Ovary (tissue), 9 donors: ENCODE results near the gene SPATA31E1. TPM values are rescaled to one million over a fixed set of nuclear protein-coding genes. Genes with fewer than 3 reads are reported as not detected.

Experiments used
- DNase-seq, 5 donors: peaks; one replicate each; pipeline ENCODE4 v3.0.0-alpha.2; 2019 to 2020
- H3K27ac ChIP-seq, 2 donors: fragments of 200-600 bp; one replicate each; pipeline versions ENCODE4 v1.5.1 to v1.8.0; 2019 to 2022
- H3K27me3 ChIP-seq: fragments of 200-600 bp; one replicate; pipeline ENCODE4 v1.8.0; 2022
- H3K36me3 ChIP-seq: fragments of 200-600 bp; sonication (generic); one replicate; pipeline ENCODE4 v1.5.1; 2019
- H3K4me1 ChIP-seq: one replicate; pipeline ENCODE4 v1.8.1; 2013; ENCODE audit warnings: mild to moderate bottlenecking, moderate library complexity; ENCODE audit not compliant: insufficient read depth
- H3K4me3 ChIP-seq: fragments of 200-600 bp; sonication (generic); one replicate; pipeline ENCODE4 v1.5.1; 2017
- H3K9me3 ChIP-seq, 2 donors: fragments of 200-600 bp in 1 of 2; sonication (generic) in 1 of 2; one replicate each; pipeline versions ENCODE4 v1.5.1 to v1.8.1; 2013 to 2019; ENCODE audit warnings: mild to moderate bottlenecking in 1 of 2, moderate library complexity in 1 of 2
- EP300 ChIP-seq: sonication (generic); formaldehyde crosslinking; IDR thresholded peaks from one replicate; pipeline ENCODE4 v1.6.1; 2017; ENCODE audit warnings: antibody characterized with exemption
- POLR2A ChIP-seq: fragments of 450-650 bp; IDR thresholded peaks from one replicate; pipeline ENCODE4 v1.6.1; 2017; ENCODE audit warnings: antibody characterized with exemption, mild to moderate bottlenecking, moderate library complexity
- WGBS, 3 donors: extraction: QIAGEN DNeasy Blood & Tissue Kit in 1 of 3; methylation state at CpG; one replicate each; pipeline versions ENCODE4 v1.1.5 to v1.1.7; 2013 to 2017; 5-methylcytosine and 5-hydroxymethylcytosine counted together
- intact Hi-C, 4 donors: fragments of 100-400 bp; cut with DNase I; formaldehyde crosslinking; loops; one replicate each; pipeline versions ENCODE4 v1.11.0 to v1.15.1; 2022 to 2023
- polyA plus RNA-seq, 2 donors: library from polyadenylated mRNA; stranded (reverse); fragments of 200-250 nt in 1 of 2; fragments of 350-450 nt in 1 of 2; fragmentation: Illumina TruSeq in 1 of 2; extraction: RNeasy Lipid Tissue Mini Kit (QIAGEN cat#74804) in 1 of 2; gene quantifications; one replicate each; pipeline ENCODE4 v1.2.3, GENCODE V29; 2013 to 2014
- total RNA-seq, 7 donors: library from RNA; depleted of rRNA in 2 of 7; stranded (reverse); fragments of >200 nt in 2 of 7; fragmentation: NEBNext Ultra II Directional in 3 of 7; extraction: Animal tissue kit (Norgen Biotek cat#: 25700) in 3 of 7; gene quantifications; one replicate each; pipeline versions ENCODE4 v1.1.0 to v1.2.4, GENCODE V29; 2016 to 2023
- TF ChIP-seq, protein P1 (sequence below), 3 donors: fragments of 450-650 bp in 2 of 3; fragments of 200-600 bp in 1 of 3; IDR thresholded peaks; one replicate each; pipeline versions ENCODE4 v1.5.1 to v1.8.0; 2016 to 2022; ENCODE audit warnings: antibody characterized with exemption in 3 of 3, mild to moderate bottlenecking in 1 of 3
- donor health status: DM: no; HTN: no; CAD: no; lungs with moderate emphysema.
- donor health status: DM: no; HTN: no; CAD: no.
- donor health status: Bipolar disorder and iron deficiency.
- donor health status: DM: yes; HTN: yes; CAD: no.
- donor health status: DM: no; HTN: no; CAD: no.
- donor health status: DM: yes; HTN: yes; CAD: no.

SPATA31E1 gene
- total and polyA plus RNA-seq, 9 donors: not detected

GRCh38 chr9:87886933-87887505 lies 4.3 kb downstream of the SPATA31E1 start:
- Histone ChIP-seq H3K36me3 (no peaks in the 10 kb centered on the region), H3K27me3 (no peaks in the 10 kb centered on the region), H3K27ac (no peak overlapping the region), H3K9me3 (no peaks in the 10 kb centered on the region), H3K4me3 (no peak overlapping the region), H3K4me1 (no peaks in the 10 kb centered on the region)
- intact Hi-C loops: no loop called here
- DNase-seq: peak in 1 of 5 donors; percentile 5
- TF ChIP-seq POLR2A (no peak), EP300 (no peak)
- TF ChIP-seq, protein P1, sequence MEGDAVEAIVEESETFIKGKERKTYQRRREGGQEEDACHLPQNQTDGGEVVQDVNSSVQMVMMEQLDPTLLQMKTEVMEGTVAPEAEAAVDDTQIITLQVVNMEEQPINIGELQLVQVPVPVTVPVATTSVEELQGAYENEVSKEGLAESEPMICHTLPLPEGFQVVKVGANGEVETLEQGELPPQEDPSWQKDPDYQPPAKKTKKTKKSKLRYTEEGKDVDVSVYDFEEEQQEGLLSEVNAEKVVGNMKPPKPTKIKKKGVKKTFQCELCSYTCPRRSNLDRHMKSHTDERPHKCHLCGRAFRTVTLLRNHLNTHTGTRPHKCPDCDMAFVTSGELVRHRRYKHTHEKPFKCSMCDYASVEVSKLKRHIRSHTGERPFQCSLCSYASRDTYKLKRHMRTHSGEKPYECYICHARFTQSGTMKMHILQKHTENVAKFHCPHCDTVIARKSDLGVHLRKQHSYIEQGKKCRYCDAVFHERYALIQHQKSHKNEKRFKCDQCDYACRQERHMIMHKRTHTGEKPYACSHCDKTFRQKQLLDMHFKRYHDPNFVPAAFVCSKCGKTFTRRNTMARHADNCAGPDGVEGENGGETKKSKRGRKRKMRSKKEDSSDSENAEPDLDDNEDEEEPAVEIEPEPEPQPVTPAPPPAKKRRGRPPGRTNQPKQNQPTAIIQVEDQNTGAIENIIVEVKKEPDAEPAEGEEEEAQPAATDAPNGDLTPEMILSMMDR (IDR thresholded peaks at IDR 0.05): no peak
- 90 to 93% (median 90%) methylated on average over 13 of the region's 13 CpGs for WGBS, 3 donors

GRCh38 chr9:87887661-87888480 lies 5.2 kb downstream of the SPATA31E1 start:
- WGBS, 3 donors: 93 to 96% (median 94%) methylated on average over 13 of the region's 13 CpGs
- no peaks in the 10 kb centered on the region for H3K9me3 ChIP-seq
- H3K36me3 ChIP-seq: no peaks in the 10 kb centered on the region
- intact Hi-C loops: no loop called here
- H3K4me1 ChIP-seq: no peaks in the 10 kb centered on the region
- H3K27ac ChIP-seq: no peak overlapping the region
- no peaks in the 10 kb centered on the region for H3K27me3 ChIP-seq
- no peak for TF ChIP-seq EP300
- TF ChIP-seq, protein P1 (IDR thresholded peaks at IDR 0.05): no peak
- TF ChIP-seq POLR2A: no peak
- H3K4me3 ChIP-seq: no peak overlapping the region
- DNase-seq: peak in 1 of 5 donors; percentile 2

- intact Hi-C loops: no loop called here
- no peaks in the 10 kb centered on the region for H3K9me3 ChIP-seq
- DNase-seq: peak in 1 of 5 donors; percentile 4
- WGBS, 3 donors: 86 to 87% (median 87%) methylated on average over 6 of the region's 6 CpGs
- no peak overlapping the region for H3K4me3 ChIP-seq
- H3K27ac ChIP-seq: no peak overlapping the region
- H3K27me3 ChIP-seq: no peaks in the 10 kb centered on the region
- TF ChIP-seq POLR2A: no peak
- TF ChIP-seq, protein P1 (IDR thresholded peaks at IDR 0.05): no peak
- TF ChIP-seq EP300: no peak
- H3K36me3 ChIP-seq: no peaks in the 10 kb centered on the region
- H3K4me1 ChIP-seq: no peaks in the 10 kb centered on the region
Measured at GRCh38 chr9:87888501-87888900, 5.8 kb downstream of the SPATA31E1 start.

DNA sequence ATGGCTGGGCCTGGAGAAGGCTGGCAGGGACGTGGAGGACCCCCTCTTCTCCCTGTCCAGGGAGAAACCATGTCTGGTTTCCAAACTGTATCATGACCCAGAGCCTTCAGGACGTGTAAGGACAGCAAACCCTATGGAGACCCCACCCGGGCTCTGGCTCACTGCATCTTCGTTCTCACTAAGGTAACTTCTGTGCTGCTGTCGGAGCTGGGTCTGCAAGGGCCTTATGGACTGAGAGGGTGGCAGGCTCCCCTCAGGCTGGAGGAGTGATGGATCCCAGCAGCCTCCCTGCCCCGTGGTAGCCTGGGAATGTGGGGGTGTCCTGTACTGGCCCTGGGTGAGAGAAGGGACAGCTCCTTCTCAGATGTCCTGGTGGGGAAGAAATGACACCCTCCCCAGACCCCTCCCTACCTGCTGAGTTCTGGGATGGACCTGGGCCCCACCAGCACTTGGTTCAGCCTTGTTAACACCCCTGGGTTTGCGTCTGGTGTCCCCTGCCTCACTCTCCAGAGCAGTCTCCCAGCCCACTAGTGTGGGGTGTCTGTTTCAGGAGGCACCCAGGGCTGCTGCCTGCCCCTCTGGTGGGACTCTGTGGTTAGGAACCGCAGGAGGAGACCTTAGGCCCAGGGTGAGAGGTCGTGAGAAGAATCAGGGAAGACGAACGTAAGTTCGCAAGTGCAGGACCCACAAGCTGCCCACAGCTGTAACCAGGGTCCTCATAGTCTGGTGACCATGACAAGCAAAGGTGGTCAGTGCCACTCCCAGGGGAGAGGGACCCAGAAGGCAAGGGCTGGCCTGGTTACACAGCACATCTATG lies 6.6 kb downstream of the SPATA31E1 start:
- H3K27me3 ChIP-seq: no peaks in the 10 kb centered on the region
- no peak overlapping the region for H3K4me3 ChIP-seq
- H3K9me3 ChIP-seq: no peaks in the 10 kb centered on the region
- no peaks in the 10 kb centered on the region for H3K36me3 ChIP-seq
- intact Hi-C loops: no loop called here
- 88 to 93% (median 91%) methylated on average over 12 of the region's 12 CpGs for WGBS, 3 donors
- no peaks in the 10 kb centered on the region for H3K4me1 ChIP-seq
- H3K27ac ChIP-seq: no peak overlapping the region
- no peak for TF ChIP-seq POLR2A
- TF ChIP-seq EP300: no peak
- TF ChIP-seq, protein P1 (IDR thresholded peaks at IDR 0.05): no peak
- DNase-seq: peak in 1 of 5 donors; percentile 3
